Fibroblast of villous mesenchyme (primary cell): ENCODE results near the gene DNM3. TPM values are rescaled to one million over a fixed set of nuclear protein-coding genes. Genes with fewer than 3 reads are reported as not detected.

Source experiments
- DNase-seq: peaks from one replicate; pipeline ENCODE4 v3.0.0-alpha.2; 2010; ENCODE audit warnings: low read depth
- H3K4me3 ChIP-seq: 2 replicates; pipeline ENCODE4 v1.5.1; 2011; ENCODE audit warnings: low read depth, mild to moderate bottlenecking, low read length
- CTCF ChIP-seq: IDR thresholded peaks from 2 replicates; pipeline ENCODE4 v1.5.1; 2012; ENCODE audit warnings: low read depth, mild to moderate bottlenecking, low read length; ENCODE audit not compliant: insufficient read depth
- total RNA-seq: library from RNA; depleted of rRNA; stranded (reverse); fragments of >200 nt; gene quantifications from 2 replicates; pipeline ENCODE4 v1.2.3, GENCODE V29; 2012

DNM3 gene
- total RNA-seq, 1 donor, result 2.2 TPM

GRCh38 chr1:172179918-172180317 lies 338.6 kb downstream of the DNM3 start:
- no peak overlapping the region for H3K4me3 ChIP-seq
- DNase-seq, result no peak
- no peak for TF ChIP-seq CTCF

DNA sequence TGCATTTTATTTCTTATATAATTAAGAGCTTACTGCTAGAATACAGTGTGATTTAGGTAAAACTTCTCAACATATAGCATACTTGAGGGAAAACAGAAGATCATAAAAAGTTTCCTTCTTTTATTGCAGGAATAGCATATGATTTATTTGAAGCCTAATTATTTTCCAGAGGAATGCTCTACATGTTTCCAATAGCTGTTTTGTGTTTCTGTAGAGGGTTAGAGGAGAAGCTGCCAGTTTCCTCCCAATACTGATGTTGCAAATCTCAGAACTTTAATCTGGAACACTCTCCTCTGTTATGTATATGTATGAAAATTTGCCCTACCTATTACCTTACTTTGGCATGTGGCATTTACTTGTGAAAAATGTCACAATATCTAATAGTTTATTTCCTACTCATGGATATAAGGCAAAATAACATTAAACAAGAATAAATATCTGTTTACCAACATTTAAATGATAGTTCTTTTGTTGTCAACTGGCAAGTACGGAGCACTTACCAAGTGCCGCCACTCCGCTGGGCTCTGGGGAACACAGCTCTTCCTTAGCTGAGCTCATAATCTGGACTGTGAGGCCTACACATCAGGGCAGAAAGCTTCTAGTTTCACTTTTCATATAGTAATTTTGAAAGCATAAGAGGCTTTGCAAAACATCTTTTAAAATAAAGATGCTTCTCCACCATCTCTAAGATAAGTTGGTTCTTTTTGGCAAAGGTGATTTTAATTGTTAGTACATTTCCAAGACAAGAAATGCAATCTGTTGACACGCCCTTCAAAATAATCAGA lies 339.4 kb downstream of the DNM3 start:
- TF ChIP-seq CTCF, result no peak
- DNase-seq, result peak; percentile 82
- peak overlapping the region; percentile 26 for H3K4me3 ChIP-seq

GRCh38 chr1:172184506-172185191 lies 343.4 kb downstream of the DNM3 start:
- TF ChIP-seq CTCF, result no peak
- no peak for DNase-seq
- H3K4me3 ChIP-seq, result no peak overlapping the region

- DNase-seq, result peak; percentile 17
- no peak overlapping the region for H3K4me3 ChIP-seq
- TF ChIP-seq CTCF, result no peak
Observed at GRCh38 chr1:172185211-172185610, 343.9 kb downstream of the DNM3 start.

DNA sequence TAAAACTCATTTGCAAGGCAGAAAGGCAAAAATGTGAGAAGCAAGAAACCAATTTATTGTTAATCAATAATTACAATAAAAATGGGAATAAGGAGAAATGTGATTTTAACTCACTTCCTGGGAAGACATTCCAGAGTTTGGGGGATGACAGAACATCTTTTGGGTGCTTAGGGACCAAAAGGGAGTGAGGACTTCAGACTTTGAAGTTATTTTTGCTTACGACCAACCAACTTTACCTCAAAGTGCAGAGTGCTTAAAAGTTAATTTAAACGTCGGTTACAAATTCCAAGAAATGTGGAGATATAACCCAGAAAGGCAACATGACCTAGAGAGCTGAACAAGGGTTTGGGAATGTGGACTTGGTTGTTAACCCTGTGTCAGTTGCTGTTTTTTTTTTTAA lies 344.7 kb downstream of the DNM3 start:
- TF ChIP-seq CTCF, result no peak
- no peak overlapping the region for H3K4me3 ChIP-seq
- peak; percentile 37 for DNase-seq

- H3K4me3 ChIP-seq, result no peak overlapping the region
- no peak for TF ChIP-seq CTCF
- DNase-seq, result no peak
Observed at GRCh38 chr1:172201572-172201971, 360.3 kb downstream of the DNM3 start.
